ENCODE measurements around the gene AMBRA1.

- TF ChIP-seq EZH2 (IDR thresholded peaks at IDR 0.05; ENCODE audit: borderline replicate concordance, low read length): no peak
- no peak for TF ChIP-seq CTCF (conservative IDR thresholded peaks at IDR 0.05 in 1 of 2, IDR thresholded peaks at IDR 0.05 in 1 of 2; ENCODE audit: extremely low read depth in 1 of 2, insufficient read depth in 1 of 2, low read depth in 1 of 2, low read length in 2 of 2)
Measured at GRCh38 chr11:46632502-46632901, 38.7 kb upstream of the AMBRA1 start.
